Measurements from ENCODE around the gene LCE1F.

The LCE1F gene

DNA sequence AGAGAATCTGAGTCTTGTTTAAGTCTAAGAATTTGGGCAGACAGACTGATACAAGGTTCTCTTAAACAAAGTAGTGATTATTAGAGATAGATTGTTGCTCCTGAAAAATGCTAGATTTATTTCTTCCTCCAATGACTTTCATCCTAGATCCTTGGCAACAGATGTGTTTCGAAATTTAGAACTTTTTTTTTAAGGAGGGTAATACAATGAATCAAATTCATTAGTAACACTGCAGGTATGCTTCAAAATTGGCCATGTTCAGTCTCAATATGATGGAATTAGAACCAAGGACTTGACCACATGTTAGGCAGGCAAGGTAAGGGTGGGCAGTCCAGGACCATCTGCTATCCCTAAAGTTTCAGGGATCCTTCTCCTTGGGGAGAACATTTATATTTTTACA, 4.5 kb upstream of the LCE1F start:
- Histone ChIP-seq H3K4me3 (ENCODE audit: insufficient read depth in 1 of 2, low read depth in 1 of 2, low read length in 2 of 2) (no peak overlapping the region), H3K4me2 (ENCODE audit: low read length, poor library complexity, severe bottlenecking) (no peak overlapping the region), H3K27ac (ENCODE audit: low read length, poor library complexity, severe bottlenecking) (no peak overlapping the region), H4K91ac (ENCODE audit: low read length) (no peak overlapping the region), H4K8ac (ENCODE audit: low read length) (no peak overlapping the region), H3K14ac (ENCODE audit: low read length in 2 of 2) (no peak overlapping the region), H3K4me1 (ENCODE audit: control insufficient read depth, insufficient read depth, low read depth, low read length) (no peaks in the 10 kb centered on the region), H2BK120ac (ENCODE audit: low read depth, low read length) (no peak overlapping the region), H3K18ac (ENCODE audit: low read depth in 1 of 2, low read length in 2 of 2) (no peak overlapping the region), H2BK15ac (ENCODE audit: low read depth, poor library complexity, severe bottlenecking) (no peak overlapping the region), H2AK5ac (ENCODE audit: low read length, severe bottlenecking) (no peak overlapping the region), H3K4ac (ENCODE audit: low read depth in 1 of 2, low read length in 2 of 2) (no peak overlapping the region), H3K23ac (ENCODE audit: low read length in 2 of 2) (no peak overlapping the region), H2AFZ (ENCODE audit: low read depth, low read length) (no peak overlapping the region), H3K79me1 (replicated peaks; ENCODE audit: low read length, poor library complexity, severe bottlenecking) (no peaks in the 10 kb centered on the region), H3K9ac (ENCODE audit: low read length) (no peak overlapping the region), H2BK12ac (ENCODE audit: low read length in 2 of 2) (no peak overlapping the region), H3K36me3 (ENCODE audit: control insufficient read depth in 1 of 2, insufficient read depth in 2 of 2, low read depth in 1 of 2, low read length in 2 of 2) (no peaks in the 10 kb centered on the region), H2BK5ac (ENCODE audit: low read depth, low read length, poor library complexity, severe bottlenecking) (no peak overlapping the region), H3K9me3 (ENCODE audit: control insufficient read depth, low read length) (no peaks in the 10 kb centered on the region), H3K27me3 (ENCODE audit: control insufficient read depth in 1 of 2, insufficient read depth in 1 of 2, low read length in 2 of 2) (no peaks in the 10 kb centered on the region)
- DNase-seq: no peak
- WGBS: no CpG with 5 or more reads among the region's 1 CpG

DNA sequence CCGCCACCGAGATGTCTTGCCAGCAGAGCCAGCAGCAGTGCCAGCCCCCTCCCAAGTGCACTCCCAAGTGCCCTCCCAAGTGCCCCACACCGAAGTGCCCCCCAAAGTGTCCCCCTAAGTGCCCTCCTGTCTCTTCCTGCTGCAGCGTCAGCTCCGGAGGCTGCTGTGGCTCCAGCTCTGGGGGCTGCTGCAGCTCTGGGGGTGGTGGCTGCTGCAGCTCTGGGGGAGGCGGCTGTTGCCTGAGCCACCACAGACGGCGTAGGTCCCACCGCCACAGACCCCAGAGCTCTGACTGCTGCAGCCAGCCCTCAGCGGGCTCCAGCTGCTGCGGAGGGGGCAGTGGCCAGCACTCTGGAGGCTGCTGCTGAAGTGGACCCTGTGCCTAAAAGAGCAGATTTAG, 1.4 kb downstream of the LCE1F start:
- Histone ChIP-seq H3K23ac (ENCODE audit: low read length in 2 of 2) (no peak overlapping the region), H3K14ac (ENCODE audit: low read length in 2 of 2) (no peak overlapping the region)
- WGBS: 77% methylated on average over 11 of the region's 11 CpGs

DNA sequence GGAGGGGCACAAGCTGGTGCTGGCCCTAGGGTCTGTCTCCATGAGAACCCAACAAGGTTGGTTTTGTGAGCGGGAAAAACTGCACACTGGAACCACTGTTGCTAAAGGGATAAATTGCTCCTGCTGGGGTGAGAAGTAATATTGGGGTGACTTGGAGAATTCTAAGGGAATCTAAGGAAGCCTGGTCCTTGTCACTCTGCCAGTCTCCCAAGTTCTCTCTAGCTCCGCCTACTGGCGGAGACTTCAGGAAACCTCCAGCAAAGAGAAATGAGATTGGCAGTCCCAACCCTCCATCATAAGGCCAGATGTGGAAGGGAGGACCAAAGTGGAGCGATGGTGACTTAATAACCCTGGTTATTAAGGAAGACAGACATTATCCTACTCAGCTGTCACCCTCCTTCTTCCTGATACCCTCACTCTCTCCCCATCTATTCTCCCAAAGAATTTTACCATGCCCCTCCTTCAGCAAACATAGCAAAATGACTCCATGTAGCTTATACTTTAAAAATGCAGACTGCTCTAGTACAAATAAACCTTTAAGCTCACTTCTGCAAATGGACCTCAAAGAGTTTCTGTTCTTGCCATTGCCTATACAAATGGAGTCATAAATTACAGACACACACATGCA, 2.7 kb downstream of the LCE1F start:
- Histone ChIP-seq H4K91ac (ENCODE audit: low read length) (no peak overlapping the region), H2BK5ac (ENCODE audit: low read depth, low read length, poor library complexity, severe bottlenecking) (no peak overlapping the region), H3K4me1 (ENCODE audit: control insufficient read depth, insufficient read depth, low read depth, low read length) (no peaks in the 10 kb centered on the region), H3K23ac (ENCODE audit: low read length in 2 of 2) (no peak overlapping the region), H4K8ac (ENCODE audit: low read length) (no peak overlapping the region), H3K14ac (ENCODE audit: low read length in 2 of 2) (no peak overlapping the region), H3K4me3 (ENCODE audit: insufficient read depth in 1 of 2, low read depth in 1 of 2, low read length in 2 of 2) (no peak overlapping the region), H3K79me1 (replicated peaks; ENCODE audit: low read length, poor library complexity, severe bottlenecking) (no peaks in the 10 kb centered on the region), H3K9ac (ENCODE audit: low read length) (no peak overlapping the region), H2BK15ac (ENCODE audit: low read depth, poor library complexity, severe bottlenecking) (no peak overlapping the region), H2AFZ (ENCODE audit: low read depth, low read length) (no peak overlapping the region), H2BK120ac (ENCODE audit: low read depth, low read length) (no peak overlapping the region), H2AK5ac (ENCODE audit: low read length, severe bottlenecking) (no peak overlapping the region), H3K4me2 (ENCODE audit: low read length, poor library complexity, severe bottlenecking) (no peak overlapping the region), H3K4ac (ENCODE audit: low read depth in 1 of 2, low read length in 2 of 2) (no peak overlapping the region), H3K9me3 (ENCODE audit: control insufficient read depth, low read length) (no peaks in the 10 kb centered on the region), H2BK12ac (ENCODE audit: low read length in 2 of 2) (no peak overlapping the region), H3K36me3 (ENCODE audit: control insufficient read depth in 1 of 2, insufficient read depth in 2 of 2, low read depth in 1 of 2, low read length in 2 of 2) (no peaks in the 10 kb centered on the region), H3K27me3 (ENCODE audit: control insufficient read depth in 1 of 2, insufficient read depth in 1 of 2, low read length in 2 of 2) (no peaks in the 10 kb centered on the region), H3K18ac (ENCODE audit: low read depth in 1 of 2, low read length in 2 of 2) (no peak overlapping the region), H3K27ac (ENCODE audit: low read length, poor library complexity, severe bottlenecking) (no peak overlapping the region)
- 68% methylated on average over 4 of the region's 4 CpGs for WGBS
- no peak for DNase-seq

More for the DNA sequence above, 1.4 kb downstream of the LCE1F start:
- Histone ChIP-seq H3K27ac (ENCODE audit: low read length, poor library complexity, severe bottlenecking) (no peak overlapping the region), H2BK15ac (ENCODE audit: low read depth, poor library complexity, severe bottlenecking) (no peak overlapping the region), H3K18ac (ENCODE audit: low read depth in 1 of 2, low read length in 2 of 2) (no peak overlapping the region), H2BK5ac (ENCODE audit: low read depth, low read length, poor library complexity, severe bottlenecking) (no peak overlapping the region), H3K4me1 (ENCODE audit: control insufficient read depth, insufficient read depth, low read depth, low read length) (no peaks in the 10 kb centered on the region), H3K4me3 (ENCODE audit: insufficient read depth in 1 of 2, low read depth in 1 of 2, low read length in 2 of 2) (no peak overlapping the region), H2AK5ac (ENCODE audit: low read length, severe bottlenecking) (no peak overlapping the region), H3K27me3 (ENCODE audit: control insufficient read depth in 1 of 2, insufficient read depth in 1 of 2, low read length in 2 of 2) (no peaks in the 10 kb centered on the region), H3K4ac (ENCODE audit: low read depth in 1 of 2, low read length in 2 of 2) (no peak overlapping the region), H3K4me2 (ENCODE audit: low read length, poor library complexity, severe bottlenecking) (no peak overlapping the region), H4K91ac (ENCODE audit: low read length) (no peak overlapping the region), H3K9ac (ENCODE audit: low read length) (no peak overlapping the region), H3K9me3 (ENCODE audit: control insufficient read depth, low read length) (no peaks in the 10 kb centered on the region), H4K8ac (ENCODE audit: low read length) (no peak overlapping the region), H2BK12ac (ENCODE audit: low read length in 2 of 2) (no peak overlapping the region), H2BK120ac (ENCODE audit: low read depth, low read length) (no peak overlapping the region), H3K79me1 (replicated peaks; ENCODE audit: low read length, poor library complexity, severe bottlenecking) (no peaks in the 10 kb centered on the region), H3K36me3 (ENCODE audit: control insufficient read depth in 1 of 2, insufficient read depth in 2 of 2, low read depth in 1 of 2, low read length in 2 of 2) (no peaks in the 10 kb centered on the region), H2AFZ (ENCODE audit: low read depth, low read length) (no peak overlapping the region)
- DNase-seq: no peak

DNA sequence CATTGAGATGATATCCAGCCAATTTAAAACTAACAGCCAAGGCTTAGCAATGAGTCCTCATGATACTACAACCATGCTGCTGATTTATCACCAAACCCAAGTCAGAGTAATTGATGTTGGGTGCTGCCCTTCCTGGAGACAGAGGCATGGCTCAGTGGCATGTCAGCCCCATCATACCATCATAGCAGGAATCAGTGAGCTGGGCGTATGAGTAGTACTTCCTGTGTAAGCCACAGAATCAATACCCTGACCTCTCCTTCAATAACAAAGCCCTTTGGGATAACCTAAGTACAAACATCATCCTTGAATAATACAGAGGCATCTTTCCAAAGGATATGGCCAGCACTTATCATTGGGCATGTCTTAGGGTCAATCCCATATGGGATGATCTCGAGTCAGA, 8.2 kb downstream of the LCE1F start:
- no peak overlapping the region for H3K14ac ChIP-seq (ENCODE audit: low read length in 2 of 2)
- no peak overlapping the region for H3K4me3 ChIP-seq (ENCODE audit: insufficient read depth in 1 of 2, low read depth in 1 of 2, low read length in 2 of 2)
- DNase-seq: no peak
- no peaks in the 10 kb centered on the region for H3K4me1 ChIP-seq (ENCODE audit: control insufficient read depth, insufficient read depth, low read depth, low read length)
- no peak overlapping the region for H2BK120ac ChIP-seq (ENCODE audit: low read depth, low read length)
- H3K4me2 ChIP-seq (ENCODE audit: low read length, poor library complexity, severe bottlenecking): no peak overlapping the region
- H3K27me3 ChIP-seq (ENCODE audit: control insufficient read depth in 1 of 2, insufficient read depth in 1 of 2, low read length in 2 of 2): no peaks in the 10 kb centered on the region
- no peak overlapping the region for H2AFZ ChIP-seq (ENCODE audit: low read depth, low read length)
- H3K9ac ChIP-seq (ENCODE audit: low read length): no peak overlapping the region
- no peaks in the 10 kb centered on the region for H3K9me3 ChIP-seq (ENCODE audit: control insufficient read depth, low read length)
- no peak overlapping the region for H2BK5ac ChIP-seq (ENCODE audit: low read depth, low read length, poor library complexity, severe bottlenecking)
- no peaks in the 10 kb centered on the region for H3K36me3 ChIP-seq (ENCODE audit: control insufficient read depth in 1 of 2, insufficient read depth in 2 of 2, low read depth in 1 of 2, low read length in 2 of 2)
- H2BK15ac ChIP-seq (ENCODE audit: low read depth, poor library complexity, severe bottlenecking): no peak overlapping the region
- H3K79me1 ChIP-seq (replicated peaks; ENCODE audit: low read length, poor library complexity, severe bottlenecking): no peaks in the 10 kb centered on the region
- H3K27ac ChIP-seq (ENCODE audit: low read length, poor library complexity, severe bottlenecking): no peak overlapping the region
- no peak overlapping the region for H2BK12ac ChIP-seq (ENCODE audit: low read length in 2 of 2)
- no peak overlapping the region for H4K8ac ChIP-seq (ENCODE audit: low read length)
- WGBS: 58% methylated on average over 2 of the region's 2 CpGs
- no peak overlapping the region for H3K4ac ChIP-seq (ENCODE audit: low read depth in 1 of 2, low read length in 2 of 2)
- no peak overlapping the region for H4K91ac ChIP-seq (ENCODE audit: low read length)
- no peak overlapping the region for H3K23ac ChIP-seq (ENCODE audit: low read length in 2 of 2)
- H2AK5ac ChIP-seq (ENCODE audit: low read length, severe bottlenecking): no peak overlapping the region
- no peak overlapping the region for H3K18ac ChIP-seq (ENCODE audit: low read depth in 1 of 2, low read length in 2 of 2)

Measured in mesenchymal stem cell (in vitro differentiated cells and primary cell).